H1 (cell line): ENCODE measurements around the gene FBXO34. TPM values are rescaled to one million over a fixed set of nuclear protein-coding genes. Genes with fewer than 3 reads are reported as not detected.

ENCODE experiments used
- CTCF ChIA-PET: fragments of 300-600 bp; sonication (Branson Sonifier 250); formaldehyde crosslinking; loops from one replicate; lab custom pipeline; 2021; ENCODE audit not compliant: partially characterized antibody; lab: Charles Lee
- POLR2A ChIA-PET: fragments of 300-600 bp; sonication (Branson Sonifier 250); formaldehyde crosslinking; loops from one replicate; lab custom pipeline; 2021; ENCODE audit warnings: inconsistent platforms; ENCODE audit not compliant: partially characterized antibody; lab: Charles Lee
- DNase-seq, 2 experiments: peaks; one replicate each; pipeline versions ENCODE4 v3.0.0 to v3.0.0-alpha.2; 2010 to 2022; ENCODE audit warnings: low spot score in 2 of 2, low read depth in 1 of 2, mixed read lengths in 1 of 2
- FAIRE-seq: peaks from 2 replicates; lab custom pipeline; 2011; peaks lifted over from hg19 to GRCh38; lab: Jason Lieb, UNC
- H2AFZ ChIP-seq: 2 replicates; pipeline ENCODE4 v1.8.1; 2012; ENCODE audit warnings: low read length, inconsistent platforms
- H2AK5ac ChIP-seq: 2 replicates; pipeline ENCODE4 v1.6.1; 2013; ENCODE audit warnings: low read depth, low read length
- H2BK120ac ChIP-seq: replicated peaks from 2 replicates; pipeline ENCODE3; 2013; ENCODE audit warnings: low read depth, low read length, inconsistent platforms
- H2BK12ac ChIP-seq: 2 replicates; pipeline ENCODE4 v1.6.1; 2013; ENCODE audit warnings: low read depth, low read length
- H2BK15ac ChIP-seq: 2 replicates; pipeline ENCODE4 v1.6.1; 2013; ENCODE audit warnings: low read length
- H2BK20ac ChIP-seq: 2 replicates; pipeline ENCODE4 v1.6.1; 2013; ENCODE audit warnings: low read length
- H2BK5ac ChIP-seq: 2 replicates; pipeline ENCODE4 v1.6.1; 2013; ENCODE audit warnings: low read depth, low read length
- H3K14ac ChIP-seq: 2 replicates; pipeline ENCODE4 v1.6.1; 2013; ENCODE audit warnings: inconsistent platforms; ENCODE audit not compliant: insufficient read length
- H3K18ac ChIP-seq: 2 replicates; pipeline ENCODE4 v1.6.1; 2013; ENCODE audit warnings: low read length; ENCODE audit errors: extremely low read depth
- H3K23ac ChIP-seq: 2 replicates; pipeline ENCODE4 v1.6.1; 2013; ENCODE audit warnings: inconsistent platforms; ENCODE audit not compliant: insufficient read length
- H3K23me2 ChIP-seq: 2 replicates; pipeline ENCODE4 v1.6.1; 2013; ENCODE audit warnings: low read depth, low read length
- H3K27ac ChIP-seq: 2 replicates; pipeline ENCODE4 v1.6.1; 2011; ENCODE audit warnings: low read depth, low read length, inconsistent platforms
- H3K27me3 ChIP-seq, 4 experiments: replicated peaks in 1 of 4; 1 replicate in 1 of 4; 2 replicates in 3 of 4; pipeline versions ENCODE4 v1.6.1 to v1.8.1; 2011 to 2013; ENCODE audit warnings: low read length in 3 of 4, mild to moderate bottlenecking in 3 of 4, inconsistent platforms in 2 of 4, mixed read lengths in 2 of 4, moderate library complexity in 1 of 4; ENCODE audit not compliant: control insufficient read depth in 3 of 4, insufficient read depth in 3 of 4; ENCODE audit errors: extremely low read depth in 1 of 4
- H3K36me3 ChIP-seq, 4 experiments: 2 replicates each; pipeline versions ENCODE4 v1.6.1 to v1.8.1; 2011 to 2013; ENCODE audit warnings: mild to moderate bottlenecking in 4 of 4, low read length in 3 of 4, moderate library complexity in 2 of 4, control low read depth in 1 of 4, inconsistent platforms in 1 of 4; ENCODE audit not compliant: insufficient read depth in 4 of 4, control insufficient read depth in 2 of 4
- H3K4ac ChIP-seq: replicated peaks from 2 replicates; pipeline ENCODE3; 2013; ENCODE audit warnings: low read length, low read depth, mixed read lengths, inconsistent platforms; ENCODE audit not compliant: insufficient read length
- H3K4me1 ChIP-seq, 4 experiments: replicated peaks in 1 of 4; 1 replicate in 1 of 4; 2 replicates in 3 of 4; pipeline versions ENCODE4 v1.6.1 to v1.8.1; 2011 to 2013; ENCODE audit warnings: low read length in 3 of 4, inconsistent platforms in 2 of 4, mixed read lengths in 1 of 4; ENCODE audit not compliant: insufficient read depth in 4 of 4, control insufficient read depth in 3 of 4
- H3K4me2 ChIP-seq, 2 experiments: 2 replicates each; pipeline versions ENCODE4 v1.6.1 to v1.8.1; 2011 to 2013; ENCODE audit warnings: low read depth in 2 of 2, low read length in 2 of 2, control low read depth in 1 of 2, inconsistent platforms in 1 of 2, mild to moderate bottlenecking in 1 of 2; ENCODE audit not compliant: insufficient read depth in 1 of 2
- H3K4me3 ChIP-seq, 4 experiments: fragments of 200-600, 300-600 bp in 1 of 4; sonication (generic), shearing (Covaris generic), sonication (Bioruptor Twin) in 1 of 4; 2 replicates each; pipeline versions ENCODE4 v1.5.1 to v1.8.1; 2011 to 2016; ENCODE audit warnings: low read length in 4 of 4, low read depth in 3 of 4, control low read depth in 2 of 4, inconsistent platforms in 2 of 4, mild to moderate bottlenecking in 2 of 4, mixed read lengths in 1 of 4, moderate library complexity in 1 of 4; ENCODE audit not compliant: insufficient read depth in 2 of 4; ENCODE audit errors: extremely low read depth in 1 of 4
- H3K56ac ChIP-seq: replicated peaks from 2 replicates; pipeline ENCODE3; 2013; ENCODE audit warnings: low read depth, mild to moderate bottlenecking, mixed read lengths, low read length, inconsistent platforms; ENCODE audit not compliant: insufficient read length
- H3K79me1 ChIP-seq: 2 replicates; pipeline ENCODE4 v1.6.1; 2013; ENCODE audit warnings: low read depth, low read length, control low read depth
- H3K79me2 ChIP-seq, 2 experiments: 2 replicates each; pipeline versions ENCODE4 v1.6.1 to v1.8.1; 2012 to 2013; ENCODE audit warnings: low read length in 2 of 2, mild to moderate bottlenecking in 2 of 2, inconsistent platforms in 1 of 2; ENCODE audit not compliant: insufficient read depth in 2 of 2, control insufficient read depth in 1 of 2
- H3K9ac ChIP-seq, 4 experiments: replicated peaks in 1 of 4; 1 replicate in 1 of 4; 2 replicates in 3 of 4; pipeline versions ENCODE4 v1.6.1 to v1.8.1; 2011 to 2013; ENCODE audit warnings: low read depth in 3 of 4, low read length in 3 of 4, control low read depth in 2 of 4, mild to moderate bottlenecking in 2 of 4, moderate library complexity in 2 of 4, inconsistent platforms in 1 of 4; ENCODE audit errors: extremely low read depth in 1 of 4
- H3K9me3 ChIP-seq, 2 experiments: 2 replicates each; pipeline versions ENCODE4 v1.6.1 to v1.8.1; 2012 to 2013; ENCODE audit warnings: mild to moderate bottlenecking in 2 of 2, moderate library complexity in 2 of 2, control low read depth in 1 of 2, inconsistent platforms in 1 of 2, low read depth in 1 of 2, low read length in 1 of 2, mixed read lengths in 1 of 2; ENCODE audit not compliant: insufficient read depth in 2 of 2
- H4K20me1 ChIP-seq, 2 experiments: replicated peaks in 1 of 2; 2 replicates each; pipeline versions ENCODE3 to v1.8.1; 2011 to 2013; ENCODE audit warnings: inconsistent platforms in 2 of 2, low read length in 2 of 2, mild to moderate bottlenecking in 1 of 2; ENCODE audit not compliant: insufficient read depth in 2 of 2, control insufficient read depth in 1 of 2
- H4K5ac ChIP-seq: 2 replicates; pipeline ENCODE4 v1.6.1; 2013; ENCODE audit warnings: low read length, low read depth, mixed read lengths, inconsistent platforms; ENCODE audit not compliant: insufficient read length
- H4K8ac ChIP-seq: 2 replicates; pipeline ENCODE4 v1.8.0; 2013; ENCODE audit warnings: mild to moderate bottlenecking, moderate library complexity, low read length, inconsistent platforms; ENCODE audit not compliant: insufficient read depth; ENCODE audit errors: extremely low read depth
- H4K91ac ChIP-seq: replicated peaks from 2 replicates; pipeline ENCODE3; 2013; ENCODE audit warnings: low read length, mixed read lengths, inconsistent platforms; ENCODE audit not compliant: insufficient read length
- CBX8 ChIP-seq: fragments of 300-800, 300-1000 bp; sonication (generic); IDR thresholded peaks from 2 replicates; pipeline ENCODE4 v1.7.1; 2016; ENCODE audit warnings: low read depth, low read length, borderline replicate concordance
- EP300 ChIP-seq, 2 experiments: IDR thresholded peaks; 1 replicate in 1 of 2; 2 replicates in 1 of 2; pipeline ENCODE4 v1.6.1; 2011 to 2012; ENCODE audit warnings: low read depth in 2 of 2, low read length in 2 of 2, mild to moderate bottlenecking in 2 of 2, borderline replicate concordance in 1 of 2, inconsistent platforms in 1 of 2, moderate library complexity in 1 of 2
- GABPA ChIP-seq: IDR thresholded peaks from 2 replicates; pipeline ENCODE4 v1.6.1; 2011; ENCODE audit warnings: mild to moderate bottlenecking, low read length, moderate library complexity, borderline replicate concordance; ENCODE audit not compliant: insufficient read depth
- HDAC2 ChIP-seq, 2 experiments: fragments of 300-600 bp in 1 of 2; sonication (generic) in 1 of 2; IDR thresholded peaks; 2 replicates each; pipeline ENCODE4 v1.6.1; 2011 to 2012; ENCODE audit warnings: low read depth in 2 of 2, low read length in 2 of 2, mild to moderate bottlenecking in 2 of 2, moderate library complexity in 2 of 2, borderline replicate concordance in 1 of 2, inconsistent platforms in 1 of 2
- RAD21 ChIP-seq, 2 experiments: IDR thresholded peaks in 1 of 2; conservative IDR thresholded peaks in 1 of 2; 2 replicates each; pipeline ENCODE4 v1.6.1; 2011; ENCODE audit warnings: low read depth in 2 of 2, low read length in 2 of 2, improper control_type of control experiment in 1 of 2, inconsistent platforms in 1 of 2, mild to moderate bottlenecking in 1 of 2, moderate library complexity in 1 of 2
- RBBP5 ChIP-seq: IDR thresholded peaks from 2 replicates; pipeline ENCODE4 v1.7.1; 2012; ENCODE audit warnings: low read depth, mild to moderate bottlenecking, inconsistent platforms, low read length, moderate library complexity, borderline replicate concordance
- SP1 ChIP-seq: IDR thresholded peaks from 2 replicates; pipeline ENCODE4 v1.6.1; 2011; ENCODE audit warnings: low read depth, low read length
- SP2 ChIP-seq: IDR thresholded peaks from 2 replicates; pipeline ENCODE4 v1.6.1; 2012; ENCODE audit warnings: mild to moderate bottlenecking, low read length, inconsistent platforms
- YY1 ChIP-seq: IDR thresholded peaks from 2 replicates; pipeline ENCODE4 v1.6.1; 2011; ENCODE audit warnings: low read depth, mild to moderate bottlenecking, low read length
- WGBS, 2 experiments: shearing (Covaris generic) in 1 of 2; methylation state at CpG; one replicate each; pipeline versions ENCODE4 v1.1.6 to v1.1.7; 2013 to 2015; ENCODE audit warnings: low lambda C conversion rate in 2 of 2, mixed read lengths in 2 of 2, inconsistent platforms in 1 of 2, low coverage in 1 of 2, missing lambda C conversion rate in 1 of 2; ENCODE audit not compliant: insufficient replicate concordance in 2 of 2, insufficient coverage in 1 of 2, insufficient read length in 1 of 2; ENCODE audit errors: extremely low coverage in 1 of 2, missing lambda C conversion rate in 1 of 2; 5-methylcytosine and 5-hydroxymethylcytosine counted together
- polyA plus RNA-seq, 7 experiments: library from polyadenylated mRNA; depleted of rRNA in 3 of 7; stranded (reverse) in 5 of 7; unstranded in 2 of 7; fragments of >200 nt in 5 of 7; fragments of 200-250 nt in 2 of 7; gene quantifications; 1 replicate in 5 of 7; 2 replicates in 1 of 7; 4 replicates in 1 of 7; pipeline versions ENCODE4 v1.2.1 to v1.2.3, GENCODE V29; 2011 to 2013; ENCODE audit warnings: missing spikeins in 2 of 7, mixed read lengths in 2 of 7
- total RNA-seq: library from RNA; stranded (reverse); fragmentation: NEBNext Ultra II Directional; extraction: Animal tissue kit (Norgen Biotek cat#: 25700); gene quantifications from 2 replicates; pipeline ENCODE4 v1.2.1, GENCODE V29; 2021
- TF ChIP-seq, protein P1 (sequence below): IDR thresholded peaks from 2 replicates; pipeline ENCODE4 v1.6.1; 2011; ENCODE audit warnings: low read length, improper control_type of control experiment

FBXO34 gene
- total and polyA plus RNA-seq, 2 of the 8 experiments (the other 6 are each of a cell fraction or from before 2014, with no cell fraction given): 7.0 to 14.4 TPM

DNA sequence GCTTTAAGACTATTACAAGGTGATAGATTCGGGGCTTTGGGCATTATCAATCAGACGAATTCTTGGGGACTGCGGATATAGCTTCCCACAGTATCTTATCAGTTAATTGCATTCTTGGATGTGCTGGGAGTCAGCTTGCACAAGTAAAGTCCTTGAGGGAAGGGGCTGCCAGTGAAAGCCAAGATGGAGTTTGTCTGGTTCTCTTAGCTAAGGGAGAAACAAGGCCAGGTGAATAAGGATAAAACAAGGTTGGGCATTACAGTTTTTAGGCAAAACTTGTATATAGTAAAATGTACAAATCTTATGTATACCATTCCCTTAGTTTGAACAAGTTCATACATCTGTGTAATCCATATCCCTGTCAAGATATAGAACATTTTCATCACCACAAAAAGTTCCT lies 5.5 kb downstream of the FBXO34 start:
- H3K18ac ChIP-seq: no peak overlapping the region
- H3K27ac ChIP-seq: no peak overlapping the region
- FAIRE-seq (no peak), DNase-seq (no peak)
- H2AFZ ChIP-seq: no peak overlapping the region
- H3K56ac ChIP-seq: no peak overlapping the region
- H2AK5ac ChIP-seq: no peak overlapping the region
- H3K9me3 ChIP-seq: no peaks in the 10 kb centered on the region
- no peak overlapping the region for H3K14ac ChIP-seq
- H3K23me2 ChIP-seq: peaks cover 3% of the 10 kb centered on the region; the same call in 1 of the 2 replicates
- no peak overlapping the region for H2BK15ac ChIP-seq
- WGBS, 2 experiments: 100% methylated on average over 3 of the region's 3 CpGs; no CpG with 5 or more reads in 1 of the 2 experiments
- no peak overlapping the region for H4K91ac ChIP-seq
- no peak overlapping the region for H3K4ac ChIP-seq
- H2BK12ac ChIP-seq: no peak overlapping the region
- no peak overlapping the region for H3K9ac ChIP-seq
- H2BK5ac ChIP-seq: no peak overlapping the region
- H3K36me3 ChIP-seq: 0 out of 8 replicates have a peak, but pooled peaks cover 0 to 3% (median 0%) of the 10 kb centered on the region in 4 experiments
- no peak overlapping the region for H4K8ac ChIP-seq
- peaks cover 0 to 1% (median 0%) of the 10 kb centered on the region in 4 experiments; a peak in 1 of 7 replicates for H3K4me1 ChIP-seq
- no peak overlapping the region for H2BK20ac ChIP-seq
- H4K5ac ChIP-seq: no peak overlapping the region
- CTCF ChIA-PET: interaction anchor here (0.6 to 5.0 kb wide), 4 partner anchors 27 to 646 kb away, joined by 3 to 17 read pairs (median 4); no protein-coding TSS in a partner anchor
- POLR2A ChIA-PET: no interaction called here
- no peak overlapping the region for H3K4me3 ChIP-seq
- H4K20me1 ChIP-seq: peaks cover 0 to 4% of the 10 kb centered on the region in 2 experiments
- H3K4me2 ChIP-seq: no peak overlapping the region
- peaks cover 6% of the 10 kb centered on the region for H3K79me1 ChIP-seq
- peaks cover 4 to 79% of the 10 kb centered on the region in 2 experiments; a peak in 3 of 4 replicates for H3K79me2 ChIP-seq
- no peak overlapping the region for H2BK120ac ChIP-seq
- H3K23ac ChIP-seq: no peak overlapping the region
- peaks cover 0 to 1% (median 0%) of the 10 kb centered on the region in 4 experiments; a peak in 1 of 7 replicates for H3K27me3 ChIP-seq
- TF ChIP-seq SP1: no peak
- no peak for TF ChIP-seq RAD21 (IDR thresholded peaks at IDR 0.05 in 1 of 2, conservative IDR thresholded peaks at IDR 0.05 in 1 of 2; ENCODE audit: low read depth in 2 of 2, low read length in 2 of 2)
- no peak for TF ChIP-seq CBX8
- no peak for TF ChIP-seq HDAC2 (IDR thresholded peaks at IDR 0.05; ENCODE audit: borderline replicate concordance in 1 of 2, low read depth in 2 of 2, low read length in 2 of 2)
- TF ChIP-seq GABPA: no peak
- TF ChIP-seq, protein P1, sequence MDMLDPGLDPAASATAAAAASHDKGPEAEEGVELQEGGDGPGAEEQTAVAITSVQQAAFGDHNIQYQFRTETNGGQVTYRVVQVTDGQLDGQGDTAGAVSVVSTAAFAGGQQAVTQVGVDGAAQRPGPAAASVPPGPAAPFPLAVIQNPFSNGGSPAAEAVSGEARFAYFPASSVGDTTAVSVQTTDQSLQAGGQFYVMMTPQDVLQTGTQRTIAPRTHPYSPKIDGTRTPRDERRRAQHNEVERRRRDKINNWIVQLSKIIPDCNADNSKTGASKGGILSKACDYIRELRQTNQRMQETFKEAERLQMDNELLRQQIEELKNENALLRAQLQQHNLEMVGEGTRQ: no peak
- TF ChIP-seq YY1: no peak
- no peak for TF ChIP-seq EP300 (IDR thresholded peaks at IDR 0.05; ENCODE audit: borderline replicate concordance in 1 of 2, low read depth in 2 of 2, low read length in 2 of 2)
- TF ChIP-seq RBBP5: no peak
- no peak for TF ChIP-seq SP2
